ENCODE measurements around the gene ANKS1B.

GRCh38 chr12:99053616-99054362 is 930.9 kb downstream of the ANKS1B start:
- TF ChIP-seq POLR2A (IDR thresholded peaks at IDR 0.05; ENCODE audit: low read length): no peak
- TF ChIP-seq GATA1 (IDR thresholded peaks at IDR 0.05; ENCODE audit: low read depth, low read length): no peak

Data from erythroblast (primary cell).